HCT116 (cell line): ENCODE measurements around the gene TRAPPC1. TPM values are rescaled to one million over a fixed set of nuclear protein-coding genes. Genes with fewer than 3 reads are reported as not detected.

ENCODE experiments used
- ATAC-seq: fragments of 200-7000 bp; cut with Tn5 transposase; 2 replicates; pipeline ENCODE4 v1.9.1; 2020; ENCODE audit warnings: mild to moderate bottlenecking, moderate library complexity
- BruUV-seq: library from RNA; stranded (reverse); fragments of 400-500 nt; replicated peaks from 2 replicates; lab custom pipeline; 2021; lab: Mats Ljungman, UMichigan
- CTCF ChIA-PET: fragments of 300-600 bp; sonication (Branson Sonifier 250); formaldehyde crosslinking; loops from one replicate; lab custom pipeline; 2021; ENCODE audit warnings: antibody characterized with exemption; lab: Charles Lee
- POLR2A ChIA-PET: fragments of 300-600, 350-600 bp; sonication (Branson Sonifier 250); formaldehyde crosslinking; loops from one replicate; lab custom pipeline; 2021; ENCODE audit warnings: antibody characterized with exemption; lab: Charles Lee
- RAD21 ChIA-PET, 2 experiments: fragments of 300-600 bp; sonication (Branson Sonifier 250); formaldehyde crosslinking; loops; one replicate each; lab custom pipeline; 2023; ENCODE audit warnings: low total read pairs in 2 of 2; ENCODE audit not compliant: uncharacterized antibody in 2 of 2, unreplicated experiment in 2 of 2, low non-redundant PET in 1 of 2; lab: Charles Lee
- DNase-seq: peaks from one replicate; pipeline ENCODE4 v3.0.0-alpha.2; 2010; ENCODE audit warnings: low read depth, low spot score
- H2AFZ ChIP-seq: fragments of 200-600 bp; shearing (Covaris generic), sonication (generic); 2 replicates; pipeline ENCODE4 v1.6.1; 2017; ENCODE audit warnings: low read depth, mixed run types, mixed read lengths, antibody characterized with exemption, low read length; ENCODE audit not compliant: poor library complexity, severe bottlenecking
- H3K27ac ChIP-seq: 2 replicates; pipeline ENCODE4 v1.5.1; 2012; ENCODE audit warnings: low read depth, low read length
- H3K27me3 ChIP-seq: fragments of 200-600 bp; sonication (generic); 2 replicates; pipeline ENCODE4 v1.6.1; 2016; ENCODE audit warnings: mixed run types, low read length, mixed read lengths; ENCODE audit not compliant: insufficient read depth
- H3K36me3 ChIP-seq, 2 experiments: fragments of 200-500 bp in 1 of 2; fragments of 200-600 bp in 1 of 2; sonication (Bioruptor generic) in 1 of 2; sonication (generic) in 1 of 2; 2 replicates each; pipeline versions ENCODE4 v1.5.1 to v1.6.1; 2014 to 2016; ENCODE audit warnings: low read length in 2 of 2, inconsistent platforms in 1 of 2, mixed read lengths in 1 of 2, mixed run types in 1 of 2; ENCODE audit not compliant: insufficient read depth in 2 of 2, control insufficient read depth in 1 of 2
- H3K4me1 ChIP-seq, 2 experiments: fragments of 200-600 bp in 1 of 2; sonication (generic) in 1 of 2; 2 replicates each; pipeline versions ENCODE4 v1.5.1 to v1.6.1; 2012 to 2017; ENCODE audit warnings: low read length in 2 of 2, inconsistent platforms in 1 of 2, mild to moderate bottlenecking in 1 of 2, mixed read lengths in 1 of 2, mixed run types in 1 of 2, moderate library complexity in 1 of 2; ENCODE audit not compliant: insufficient read depth in 2 of 2, control insufficient read depth in 1 of 2
- H3K4me2 ChIP-seq: fragments of 200-600 bp; sonication (generic); 2 replicates; pipeline ENCODE4 v1.6.1; 2017; ENCODE audit warnings: mixed run types, low read length, mixed read lengths
- H3K4me3 ChIP-seq, 2 experiments: fragments of 200-600 bp in 1 of 2; sonication (generic) in 1 of 2; replicated peaks in 1 of 2; 2 replicates each; pipeline ENCODE4 v1.5.1; 2011 to 2016; ENCODE audit warnings: low read length in 2 of 2, control low read depth in 1 of 2, low read depth in 1 of 2, mild to moderate bottlenecking in 1 of 2, mixed read lengths in 1 of 2, mixed run types in 1 of 2
- H3K79me2 ChIP-seq: fragments of 200-600 bp; sonication (generic); 2 replicates; pipeline ENCODE4 v1.6.1; 2017; ENCODE audit warnings: mild to moderate bottlenecking, mixed run types, low read length, moderate library complexity, mixed read lengths; ENCODE audit not compliant: insufficient read depth
- H3K9ac ChIP-seq: fragments of 200-600 bp; sonication (generic); 2 replicates; pipeline ENCODE4 v1.6.1; 2016; ENCODE audit warnings: low read length, mixed read lengths
- H3K9me2 ChIP-seq: fragments of 200-600 bp; sonication (generic), shearing (Covaris generic); 2 replicates; pipeline ENCODE4 v1.6.1; 2017; ENCODE audit warnings: mixed run types, mild to moderate bottlenecking, moderate library complexity; ENCODE audit not compliant: insufficient read depth
- H3K9me3 ChIP-seq, 2 experiments: fragments of 200-500 bp in 1 of 2; fragments of 200-600 bp in 1 of 2; sonication (Bioruptor generic) in 1 of 2; sonication (generic) in 1 of 2; 2 replicates each; pipeline ENCODE4 v1.6.1; 2014 to 2017; ENCODE audit warnings: low read length in 2 of 2, mixed read lengths in 2 of 2, inconsistent platforms in 1 of 2, low read depth in 1 of 2, mild to moderate bottlenecking in 1 of 2, mixed run types in 1 of 2, moderate library complexity in 1 of 2; ENCODE audit not compliant: control insufficient read depth in 1 of 2, insufficient read depth in 1 of 2
- H4K20me1 ChIP-seq: fragments of 200-600 bp; sonication (generic), shearing (Covaris generic); 2 replicates; pipeline ENCODE4 v1.6.1; 2017; ENCODE audit warnings: mixed run types, mild to moderate bottlenecking, moderate library complexity; ENCODE audit not compliant: insufficient read depth
- ATF3 ChIP-seq: IDR thresholded peaks from 2 replicates; pipeline ENCODE4 v1.6.1; 2012
- CBX3 ChIP-seq: IDR thresholded peaks from 2 replicates; pipeline ENCODE4 v1.6.1; 2012; ENCODE audit warnings: low read depth
- CEBPB ChIP-seq: IDR thresholded peaks from 2 replicates; pipeline ENCODE4 v1.6.1; 2012; ENCODE audit warnings: low read depth
- EGR1 ChIP-seq: IDR thresholded peaks from 2 replicates; pipeline ENCODE4 v1.6.1; 2012; ENCODE audit warnings: low read depth
- ELF1 ChIP-seq: IDR thresholded peaks from 2 replicates; pipeline ENCODE4 v1.6.1; 2012; ENCODE audit warnings: low read depth, borderline replicate concordance
- EZH2 ChIP-seq: fragments of 200-600 bp; sonication (generic); IDR thresholded peaks from 2 replicates; pipeline ENCODE4 v1.6.1; 2017; ENCODE audit warnings: antibody characterized with exemption, mixed run types
- EZH2phosphoT487 ChIP-seq: fragments of 200-600 bp; IDR thresholded peaks from 2 replicates; pipeline ENCODE4 v1.6.1; 2018; ENCODE audit warnings: antibody characterized with exemption, borderline replicate concordance
- JUND ChIP-seq: IDR thresholded peaks from 2 replicates; pipeline ENCODE4 v1.6.1; 2012
- POLR2A ChIP-seq: IDR thresholded peaks from 2 replicates; pipeline ENCODE4 v1.7.0; 2011; ENCODE audit warnings: borderline replicate concordance; ENCODE audit not compliant: insufficient read depth, insufficient read length; ENCODE audit errors: extremely low read depth
- POLR2AphosphoS5 ChIP-seq: IDR thresholded peaks from 2 replicates; pipeline ENCODE4 v1.6.1; 2011; ENCODE audit warnings: mild to moderate bottlenecking, low read depth, low read length, moderate library complexity
- SIN3A ChIP-seq: IDR thresholded peaks from 2 replicates; pipeline ENCODE4 v1.6.1; 2012; ENCODE audit warnings: low read depth
- TCF7L2 ChIP-seq: IDR thresholded peaks from 2 replicates; pipeline ENCODE4 v1.7.0; 2011; ENCODE audit warnings: borderline replicate concordance, inconsistent platforms; ENCODE audit not compliant: insufficient read depth, insufficient read length; ENCODE audit errors: extremely low read depth
- ZFX ChIP-seq: fragments of 450-650 bp; IDR thresholded peaks from 2 replicates; pipeline ENCODE4 v1.6.1; 2017
- ZNF274 ChIP-seq: fragments of 200-500 bp; sonication (Bioruptor generic); IDR thresholded peaks from 2 replicates; pipeline ENCODE4 v1.6.1; 2014; ENCODE audit warnings: mild to moderate bottlenecking, low read depth, low read length, inconsistent platforms
- intact Hi-C: fragments of 100-400 bp; cut with micrococcal nuclease; formaldehyde crosslinking; loops from 2 replicates; pipeline ENCODE4 v1.10.0; 2022
- total RNA-seq: library from RNA; stranded (reverse); gene quantifications from one replicate; pipeline ENCODE4 v1.2.1, GENCODE V29; 2021; ENCODE audit not compliant: unreplicated experiment
- TF ChIP-seq, protein P1 (sequence below): IDR thresholded peaks from 2 replicates; pipeline ENCODE4 v1.6.1; 2012; ENCODE audit warnings: low read depth
- TF ChIP-seq, protein P2 (sequence below): IDR thresholded peaks from 2 replicates; pipeline ENCODE4 v1.6.1; 2012
- TF ChIP-seq, protein P3 (sequence below): IDR thresholded peaks from 2 replicates; pipeline ENCODE4 v1.6.1; 2011; ENCODE audit warnings: mild to moderate bottlenecking, low read length, moderate library complexity; ENCODE audit not compliant: insufficient replicate concordance; ENCODE audit errors: extremely low read depth
- TF ChIP-seq, protein P4 (sequence below), 3 experiments: fragments of 200-600 bp in 1 of 3; sonication (generic) in 1 of 3; IDR thresholded peaks in 2 of 3; conservative IDR thresholded peaks in 1 of 3; 2 replicates each; pipeline ENCODE4 v1.5.1; 2012 to 2017; ENCODE audit warnings: low read depth in 2 of 3, low read length in 2 of 3, antibody characterized with exemption in 1 of 3, borderline replicate concordance in 1 of 3, control low read depth in 1 of 3, mild to moderate bottlenecking in 1 of 3, mixed read lengths in 1 of 3, mixed run types in 1 of 3, moderate library complexity in 1 of 3; ENCODE audit not compliant: insufficient read depth in 1 of 3

Gene TRAPPC1
- total RNA-seq, 1 experiment from 2014 or later = 123 TPM

DNA sequence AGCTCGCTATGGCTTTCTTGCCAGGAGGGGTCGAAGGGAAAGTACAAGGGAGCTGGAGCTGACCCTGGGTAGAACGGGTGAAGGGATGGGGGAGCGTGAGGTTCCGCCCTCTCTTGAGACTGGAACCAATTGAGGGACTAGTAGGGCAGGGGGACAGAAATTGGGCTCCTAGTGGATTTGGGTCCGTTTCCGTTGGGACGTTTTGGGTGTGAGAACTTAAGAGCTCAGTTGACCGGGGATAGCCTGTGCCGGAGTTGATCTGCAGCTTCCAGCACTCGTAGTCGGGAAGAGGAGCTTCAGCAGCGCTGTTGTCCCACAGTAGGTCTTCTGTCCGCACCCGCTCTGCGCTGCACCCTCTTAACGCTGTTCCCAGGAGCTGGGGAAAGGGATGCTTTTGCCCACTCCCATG is 741 bp upstream of the TRAPPC1 start:
- DNase-seq (no peak), ATAC-seq (peak; percentile 52)
- Histone ChIP-seq H3K9ac (peak overlapping the region; percentile 81), H3K4me2 (peak overlapping the region; percentile 82), H3K27ac (peak overlapping the region; percentile 76), H3K4me1 (peaks cover 12 to 25% of the 10 kb centered on the region in 2 experiments; a peak in 3 of 4 replicates), H2AFZ (peak overlapping the region; percentile 42), H4K20me1 (no peaks in the 10 kb centered on the region), H3K9me2 (no peaks in the 10 kb centered on the region), H3K4me3 (peak overlapping the region; percentile 91 to 98), H3K79me2 (peaks cover 40% of the 10 kb centered on the region), H3K9me3 (no peaks in the 10 kb centered on the region), H3K27me3 (no peaks in the 10 kb centered on the region), H3K36me3 (peaks cover 15 to 19% of the 10 kb centered on the region in 2 experiments; a peak in 2 of 4 replicates)
- CTCF ChIA-PET = interaction anchor here (0.8 to 1.4 kb wide), 12 partner anchors 19 to 125 kb away, joined by 3 to 6 read pairs (median 4); no protein-coding TSS in a partner anchor
- POLR2A ChIA-PET = interaction anchor here (0.5 to 1.5 kb wide), 7 partner anchors 10 to 241 kb away, joined by 3 read pairs; partner anchors contain the start of gene NAA38
- BruUV-seq = TSS peak; percentile 79
- RAD21 ChIA-PET = interaction anchor here in 1 of 2 experiments (1.5 kb wide), 1 partner anchor 109 kb away, joined by 3 read pairs; no protein-coding TSS in a partner anchor
- intact Hi-C loops = no loop called here
- TF ChIP-seq ELF1 (no peak), CEBPB (no peak), CBX3 (no peak), SIN3A (no peak), ZNF274 (no peak), JUND (no peak), EZH2 (no peak), EZH2phosphoT487 (no peak), POLR2AphosphoS5 (no peak), EGR1 (no peak), ZFX (no peak), POLR2A (no peak), ATF3 (no peak), TCF7L2 (no peak)
- TF ChIP-seq, protein P1, sequence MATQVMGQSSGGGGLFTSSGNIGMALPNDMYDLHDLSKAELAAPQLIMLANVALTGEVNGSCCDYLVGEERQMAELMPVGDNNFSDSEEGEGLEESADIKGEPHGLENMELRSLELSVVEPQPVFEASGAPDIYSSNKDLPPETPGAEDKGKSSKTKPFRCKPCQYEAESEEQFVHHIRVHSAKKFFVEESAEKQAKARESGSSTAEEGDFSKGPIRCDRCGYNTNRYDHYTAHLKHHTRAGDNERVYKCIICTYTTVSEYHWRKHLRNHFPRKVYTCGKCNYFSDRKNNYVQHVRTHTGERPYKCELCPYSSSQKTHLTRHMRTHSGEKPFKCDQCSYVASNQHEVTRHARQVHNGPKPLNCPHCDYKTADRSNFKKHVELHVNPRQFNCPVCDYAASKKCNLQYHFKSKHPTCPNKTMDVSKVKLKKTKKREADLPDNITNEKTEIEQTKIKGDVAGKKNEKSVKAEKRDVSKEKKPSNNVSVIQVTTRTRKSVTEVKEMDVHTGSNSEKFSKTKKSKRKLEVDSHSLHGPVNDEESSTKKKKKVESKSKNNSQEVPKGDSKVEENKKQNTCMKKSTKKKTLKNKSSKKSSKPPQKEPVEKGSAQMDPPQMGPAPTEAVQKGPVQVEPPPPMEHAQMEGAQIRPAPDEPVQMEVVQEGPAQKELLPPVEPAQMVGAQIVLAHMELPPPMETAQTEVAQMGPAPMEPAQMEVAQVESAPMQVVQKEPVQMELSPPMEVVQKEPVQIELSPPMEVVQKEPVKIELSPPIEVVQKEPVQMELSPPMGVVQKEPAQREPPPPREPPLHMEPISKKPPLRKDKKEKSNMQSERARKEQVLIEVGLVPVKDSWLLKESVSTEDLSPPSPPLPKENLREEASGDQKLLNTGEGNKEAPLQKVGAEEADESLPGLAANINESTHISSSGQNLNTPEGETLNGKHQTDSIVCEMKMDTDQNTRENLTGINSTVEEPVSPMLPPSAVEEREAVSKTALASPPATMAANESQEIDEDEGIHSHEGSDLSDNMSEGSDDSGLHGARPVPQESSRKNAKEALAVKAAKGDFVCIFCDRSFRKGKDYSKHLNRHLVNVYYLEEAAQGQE = no peak
- TF ChIP-seq, protein P2, sequence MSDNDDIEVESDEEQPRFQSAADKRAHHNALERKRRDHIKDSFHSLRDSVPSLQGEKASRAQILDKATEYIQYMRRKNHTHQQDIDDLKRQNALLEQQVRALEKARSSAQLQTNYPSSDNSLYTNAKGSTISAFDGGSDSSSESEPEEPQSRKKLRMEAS = no peak
- TF ChIP-seq, protein P3, sequence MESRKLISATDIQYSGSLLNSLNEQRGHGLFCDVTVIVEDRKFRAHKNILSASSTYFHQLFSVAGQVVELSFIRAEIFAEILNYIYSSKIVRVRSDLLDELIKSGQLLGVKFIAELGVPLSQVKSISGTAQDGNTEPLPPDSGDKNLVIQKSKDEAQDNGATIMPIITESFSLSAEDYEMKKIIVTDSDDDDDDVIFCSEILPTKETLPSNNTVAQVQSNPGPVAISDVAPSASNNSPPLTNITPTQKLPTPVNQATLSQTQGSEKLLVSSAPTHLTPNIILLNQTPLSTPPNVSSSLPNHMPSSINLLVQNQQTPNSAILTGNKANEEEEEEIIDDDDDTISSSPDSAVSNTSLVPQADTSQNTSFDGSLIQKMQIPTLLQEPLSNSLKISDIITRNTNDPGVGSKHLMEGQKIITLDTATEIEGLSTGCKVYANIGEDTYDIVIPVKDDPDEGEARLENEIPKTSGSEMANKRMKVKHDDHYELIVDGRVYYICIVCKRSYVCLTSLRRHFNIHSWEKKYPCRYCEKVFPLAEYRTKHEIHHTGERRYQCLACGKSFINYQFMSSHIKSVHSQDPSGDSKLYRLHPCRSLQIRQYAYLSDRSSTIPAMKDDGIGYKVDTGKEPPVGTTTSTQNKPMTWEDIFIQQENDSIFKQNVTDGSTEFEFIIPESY = no peak
- TF ChIP-seq, protein P4, sequence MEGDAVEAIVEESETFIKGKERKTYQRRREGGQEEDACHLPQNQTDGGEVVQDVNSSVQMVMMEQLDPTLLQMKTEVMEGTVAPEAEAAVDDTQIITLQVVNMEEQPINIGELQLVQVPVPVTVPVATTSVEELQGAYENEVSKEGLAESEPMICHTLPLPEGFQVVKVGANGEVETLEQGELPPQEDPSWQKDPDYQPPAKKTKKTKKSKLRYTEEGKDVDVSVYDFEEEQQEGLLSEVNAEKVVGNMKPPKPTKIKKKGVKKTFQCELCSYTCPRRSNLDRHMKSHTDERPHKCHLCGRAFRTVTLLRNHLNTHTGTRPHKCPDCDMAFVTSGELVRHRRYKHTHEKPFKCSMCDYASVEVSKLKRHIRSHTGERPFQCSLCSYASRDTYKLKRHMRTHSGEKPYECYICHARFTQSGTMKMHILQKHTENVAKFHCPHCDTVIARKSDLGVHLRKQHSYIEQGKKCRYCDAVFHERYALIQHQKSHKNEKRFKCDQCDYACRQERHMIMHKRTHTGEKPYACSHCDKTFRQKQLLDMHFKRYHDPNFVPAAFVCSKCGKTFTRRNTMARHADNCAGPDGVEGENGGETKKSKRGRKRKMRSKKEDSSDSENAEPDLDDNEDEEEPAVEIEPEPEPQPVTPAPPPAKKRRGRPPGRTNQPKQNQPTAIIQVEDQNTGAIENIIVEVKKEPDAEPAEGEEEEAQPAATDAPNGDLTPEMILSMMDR (IDR thresholded peaks at IDR 0.05 in 2 of 3, conservative IDR thresholded peaks at IDR 0.05 in 1 of 3; ENCODE audit: borderline replicate concordance in 1 of 3, insufficient read depth in 1 of 3, low read depth in 2 of 3, low read length in 2 of 3) = no peak
